Fibroblast of lung (primary cell): ENCODE data around the gene LRGUK. TPM values are rescaled to one million over a fixed set of nuclear protein-coding genes. Genes with fewer than 3 reads are reported as not detected.

Experiments
- DNase-seq, 2 donors: peaks; one replicate each; pipeline versions ENCODE4 v3.0.0 to v3.0.0-alpha.2; 2010; ENCODE audit warnings: low read depth in 2 of 2
- H2AFZ ChIP-seq: 2 replicates; pipeline ENCODE4 v1.5.1; 2012; ENCODE audit warnings: low read length, control low read depth, inconsistent platforms
- H3K27ac ChIP-seq: 2 replicates; pipeline ENCODE4 v1.5.1; 2011; ENCODE audit warnings: low read length, control low read depth; ENCODE audit not compliant: insufficient read depth
- H3K27me3 ChIP-seq: 2 replicates; pipeline ENCODE4 v1.5.1; 2011; ENCODE audit warnings: mild to moderate bottlenecking, low read length; ENCODE audit not compliant: control insufficient read depth, insufficient read depth
- H3K36me3 ChIP-seq: 2 replicates; pipeline ENCODE4 v1.5.1; 2011; ENCODE audit warnings: low read length; ENCODE audit not compliant: control insufficient read depth, insufficient read depth
- H3K4me1 ChIP-seq: 2 replicates; pipeline ENCODE4 v1.5.1; 2011; ENCODE audit warnings: low read length; ENCODE audit not compliant: control insufficient read depth, insufficient read depth; ENCODE audit errors: extremely low read depth
- H3K4me2 ChIP-seq: 2 replicates; pipeline ENCODE4 v1.5.1; 2011; ENCODE audit warnings: low read length, control low read depth; ENCODE audit not compliant: insufficient read depth; ENCODE audit errors: extremely low read depth
- H3K4me3 ChIP-seq, 4 experiments: fragments of 200-600 bp in 1 of 4; sonication (generic) in 1 of 4; replicated peaks in 1 of 4; 2 replicates each; pipeline ENCODE4 v1.5.1; 2011 to 2016; ENCODE audit warnings: low read length in 4 of 4, low read depth in 3 of 4, mild to moderate bottlenecking in 3 of 4, control low read depth in 2 of 4, inconsistent platforms in 1 of 4, mixed read lengths in 1 of 4; ENCODE audit not compliant: insufficient read depth in 1 of 4; ENCODE audit errors: control extremely low read depth in 1 of 4
- H3K79me2 ChIP-seq: 2 replicates; pipeline ENCODE4 v1.5.1; 2012; ENCODE audit warnings: mild to moderate bottlenecking, low read length, inconsistent platforms; ENCODE audit not compliant: control insufficient read depth, insufficient read depth
- H3K9ac ChIP-seq: 2 replicates; pipeline ENCODE4 v1.5.1; 2011; ENCODE audit warnings: mild to moderate bottlenecking, low read length, control low read depth; ENCODE audit not compliant: insufficient read depth
- H3K9me3 ChIP-seq: 2 replicates; pipeline ENCODE4 v1.5.1; 2012; ENCODE audit warnings: low read depth, low read length; ENCODE audit not compliant: control insufficient read depth, insufficient read depth
- H4K20me1 ChIP-seq: 2 replicates; pipeline ENCODE4 v1.5.1; 2011; ENCODE audit warnings: low read length; ENCODE audit not compliant: control insufficient read depth, insufficient read depth; ENCODE audit errors: extremely low read depth
- EZH2 ChIP-seq: IDR thresholded peaks from 2 replicates; pipeline ENCODE4 v1.5.1; 2012; ENCODE audit warnings: low read length, control low read depth, mild to moderate bottlenecking; ENCODE audit errors: missing control alignments
- polyA plus RNA-seq, 2 donors: library from polyadenylated mRNA; depleted of rRNA in 1 of 2; stranded (reverse) in 1 of 2; unstranded in 1 of 2; fragments of >200 nt; gene quantifications; 2 replicates each; pipeline ENCODE4 v1.2.1, GENCODE V29; 2011 to 2012; ENCODE audit warnings: missing spikeins in 1 of 2
- total RNA-seq: library from RNA; depleted of rRNA; stranded (reverse); fragments of >200 nt; gene quantifications from 2 replicates; pipeline ENCODE4 v1.2.1, GENCODE V29; 2014
- TF ChIP-seq, protein P1 (sequence below), 2 donors: IDR thresholded peaks in 1 of 2; conservative IDR thresholded peaks in 1 of 2; 1 replicate in 1 of 2; 2 replicates in 1 of 2; pipeline ENCODE4 v1.5.1; 2011 to 2012; ENCODE audit warnings: low read length in 2 of 2, control low read depth in 1 of 2, inconsistent platforms in 1 of 2, low read depth in 1 of 2, mild to moderate bottlenecking in 1 of 2

The LRGUK gene
- total and polyA plus RNA-seq, 2 donors (not counting 1 experiment from before 2014, with no cell fraction given), result 0.08 to 0.17 TPM

- H2AFZ ChIP-seq, result no peak overlapping the region
- no peaks in the 10 kb centered on the region for H3K79me2 ChIP-seq
- H3K4me3 ChIP-seq, result no peak overlapping the region
- no peaks in the 10 kb centered on the region for H3K36me3 ChIP-seq
- peaks cover 7% of the 10 kb centered on the region for H3K4me1 ChIP-seq
- DNase-seq, result peak in 1 of 2 donors; percentile 6
- H3K4me2 ChIP-seq, result no peak overlapping the region
- H3K27me3 ChIP-seq, result no peaks in the 10 kb centered on the region
- no peaks in the 10 kb centered on the region for H4K20me1 ChIP-seq
- H3K27ac ChIP-seq, result no peak overlapping the region
- TF ChIP-seq EZH2, result no peak
- TF ChIP-seq, protein P1, sequence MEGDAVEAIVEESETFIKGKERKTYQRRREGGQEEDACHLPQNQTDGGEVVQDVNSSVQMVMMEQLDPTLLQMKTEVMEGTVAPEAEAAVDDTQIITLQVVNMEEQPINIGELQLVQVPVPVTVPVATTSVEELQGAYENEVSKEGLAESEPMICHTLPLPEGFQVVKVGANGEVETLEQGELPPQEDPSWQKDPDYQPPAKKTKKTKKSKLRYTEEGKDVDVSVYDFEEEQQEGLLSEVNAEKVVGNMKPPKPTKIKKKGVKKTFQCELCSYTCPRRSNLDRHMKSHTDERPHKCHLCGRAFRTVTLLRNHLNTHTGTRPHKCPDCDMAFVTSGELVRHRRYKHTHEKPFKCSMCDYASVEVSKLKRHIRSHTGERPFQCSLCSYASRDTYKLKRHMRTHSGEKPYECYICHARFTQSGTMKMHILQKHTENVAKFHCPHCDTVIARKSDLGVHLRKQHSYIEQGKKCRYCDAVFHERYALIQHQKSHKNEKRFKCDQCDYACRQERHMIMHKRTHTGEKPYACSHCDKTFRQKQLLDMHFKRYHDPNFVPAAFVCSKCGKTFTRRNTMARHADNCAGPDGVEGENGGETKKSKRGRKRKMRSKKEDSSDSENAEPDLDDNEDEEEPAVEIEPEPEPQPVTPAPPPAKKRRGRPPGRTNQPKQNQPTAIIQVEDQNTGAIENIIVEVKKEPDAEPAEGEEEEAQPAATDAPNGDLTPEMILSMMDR (conservative IDR thresholded peaks at IDR 0.05 in 1 of 2, IDR thresholded peaks at IDR 0.05 in 1 of 2; ENCODE audit: low read depth in 1 of 2, low read length in 2 of 2), result no peak
- H3K9ac ChIP-seq, result no peak overlapping the region
- no peaks in the 10 kb centered on the region for H3K9me3 ChIP-seq
These were observed 59.7 kb downstream of the LRGUK start for GRCh38 chr7:134186801-134187200.

- Histone ChIP-seq H3K4me2 (no peak overlapping the region), H4K20me1 (no peaks in the 10 kb centered on the region), H2AFZ (no peak overlapping the region), H3K9me3 (no peaks in the 10 kb centered on the region), H3K4me1 (peaks cover 7% of the 10 kb centered on the region), H3K79me2 (no peaks in the 10 kb centered on the region), H3K36me3 (no peaks in the 10 kb centered on the region), H3K9ac (no peak overlapping the region), H3K27ac (no peak overlapping the region), H3K27me3 (no peaks in the 10 kb centered on the region), H3K4me3 (no peak overlapping the region)
- TF ChIP-seq, protein P1 (conservative IDR thresholded peaks at IDR 0.05 in 1 of 2, IDR thresholded peaks at IDR 0.05 in 1 of 2; ENCODE audit: low read depth in 1 of 2, low read length in 2 of 2), result no peak
- no peak for TF ChIP-seq EZH2
- no peak for DNase-seq
These were observed 60.8 kb downstream of the LRGUK start for GRCh38 chr7:134187893-134188292.

- Histone ChIP-seq H3K4me3 (no peak overlapping the region), H3K27ac (no peak overlapping the region), H3K36me3 (no peaks in the 10 kb centered on the region), H4K20me1 (no peaks in the 10 kb centered on the region), H2AFZ (no peak overlapping the region), H3K4me2 (no peak overlapping the region), H3K9ac (no peak overlapping the region), H3K4me1 (peaks cover 7% of the 10 kb centered on the region), H3K27me3 (no peaks in the 10 kb centered on the region), H3K79me2 (no peaks in the 10 kb centered on the region), H3K9me3 (no peaks in the 10 kb centered on the region)
- no peak for DNase-seq
- TF ChIP-seq EZH2, result no peak
- TF ChIP-seq, protein P1 (conservative IDR thresholded peaks at IDR 0.05 in 1 of 2, IDR thresholded peaks at IDR 0.05 in 1 of 2; ENCODE audit: low read depth in 1 of 2, low read length in 2 of 2), result no peak
These were observed 61.2 kb downstream of the LRGUK start for GRCh38 chr7:134188311-134188710.
